MM.1S (cell line): ENCODE data around the gene SWT1.

Experiments used
- EZH2 ChIP-seq: fragments of 300-600 bp; sonication (generic); optimal IDR thresholded peaks from 2 replicates; pipeline ENCODE3; 2017; ENCODE audit warnings: low read depth, mild to moderate bottlenecking, antibody characterized with exemption, low read length, mixed read lengths
- TF ChIP-seq, protein P1 (sequence below): fragments of 300-600 bp; sonication (generic); IDR thresholded peaks from 2 replicates; pipeline ENCODE4 v1.5.1; 2016; ENCODE audit warnings: antibody characterized with exemption, low read length, mixed read lengths

DNA sequence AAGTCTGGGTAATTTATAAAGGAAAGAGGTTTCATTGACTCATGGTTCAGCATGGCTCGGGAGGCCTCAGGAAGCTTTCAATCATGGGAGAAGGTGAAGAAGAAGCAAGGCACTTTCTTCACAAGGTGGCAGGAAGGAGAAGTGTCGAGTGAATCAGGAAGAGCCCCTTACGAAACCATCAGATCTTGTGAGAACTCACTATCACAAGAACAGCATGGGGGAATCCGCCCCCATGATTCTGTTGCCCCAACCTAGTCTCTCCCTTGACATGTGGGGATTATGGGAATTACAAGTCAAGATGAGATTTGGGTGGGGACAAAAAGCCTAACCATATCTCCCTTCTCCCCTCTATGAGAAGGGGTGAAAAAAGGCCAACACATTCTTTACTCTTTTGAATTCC is 171.3 kb downstream of the SWT1 start:
- TF ChIP-seq EZH2, result no peak
- TF ChIP-seq, protein P1, sequence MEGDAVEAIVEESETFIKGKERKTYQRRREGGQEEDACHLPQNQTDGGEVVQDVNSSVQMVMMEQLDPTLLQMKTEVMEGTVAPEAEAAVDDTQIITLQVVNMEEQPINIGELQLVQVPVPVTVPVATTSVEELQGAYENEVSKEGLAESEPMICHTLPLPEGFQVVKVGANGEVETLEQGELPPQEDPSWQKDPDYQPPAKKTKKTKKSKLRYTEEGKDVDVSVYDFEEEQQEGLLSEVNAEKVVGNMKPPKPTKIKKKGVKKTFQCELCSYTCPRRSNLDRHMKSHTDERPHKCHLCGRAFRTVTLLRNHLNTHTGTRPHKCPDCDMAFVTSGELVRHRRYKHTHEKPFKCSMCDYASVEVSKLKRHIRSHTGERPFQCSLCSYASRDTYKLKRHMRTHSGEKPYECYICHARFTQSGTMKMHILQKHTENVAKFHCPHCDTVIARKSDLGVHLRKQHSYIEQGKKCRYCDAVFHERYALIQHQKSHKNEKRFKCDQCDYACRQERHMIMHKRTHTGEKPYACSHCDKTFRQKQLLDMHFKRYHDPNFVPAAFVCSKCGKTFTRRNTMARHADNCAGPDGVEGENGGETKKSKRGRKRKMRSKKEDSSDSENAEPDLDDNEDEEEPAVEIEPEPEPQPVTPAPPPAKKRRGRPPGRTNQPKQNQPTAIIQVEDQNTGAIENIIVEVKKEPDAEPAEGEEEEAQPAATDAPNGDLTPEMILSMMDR, result no peak
